Testis (tissue), 3 donors: ENCODE results near the gene TBC1D4. TPM values are rescaled to one million over a fixed set of nuclear protein-coding genes. Genes with fewer than 3 reads are reported as not detected.

Experiments used
- DNase-seq: peaks from one replicate; pipeline ENCODE4 v3.0.0-alpha.2; 2019
- H3K27ac ChIP-seq, 2 donors: fragments of 200-600 bp; sonication (generic); one replicate each; pipeline ENCODE4 v1.5.1; 2019
- H3K27me3 ChIP-seq: fragments of 200-600 bp; sonication (generic); one replicate; pipeline ENCODE4 v1.5.1; 2019
- H3K36me3 ChIP-seq: fragments of 200-600 bp; sonication (generic); one replicate; pipeline ENCODE4 v1.5.1; 2017; ENCODE audit warnings: low read depth; ENCODE audit errors: missing control alignments
- H3K4me1 ChIP-seq: fragments of 200-600 bp; sonication (generic); one replicate; pipeline ENCODE4 v1.5.1; 2019
- H3K4me3 ChIP-seq, 2 donors: fragments of 200-600 bp; sonication (generic); one replicate each; pipeline ENCODE4 v1.5.1; 2017 to 2019
- H3K9me3 ChIP-seq: fragments of 200-600 bp; sonication (generic); one replicate; pipeline ENCODE4 v1.5.1; 2017
- CTCF ChIP-seq, 3 experiments: fragments of 450-650 bp in 2 of 3; fragments of 200-600 bp in 1 of 3; sonication (generic) in 1 of 3; IDR thresholded peaks; one replicate each; pipeline ENCODE4 v1.5.1; 2016 to 2019; ENCODE audit warnings: antibody characterized with exemption in 3 of 3, mild to moderate bottlenecking in 2 of 3, moderate library complexity in 1 of 3
- POLR2A ChIP-seq: fragments of 450-650 bp; IDR thresholded peaks from one replicate; pipeline ENCODE4 v1.6.1; 2017; ENCODE audit warnings: antibody characterized with exemption, mild to moderate bottlenecking, moderate library complexity
- WGBS, 2 donors: methylation state at CpG; one replicate each; pipeline ENCODE4 v1.1.5; 2018; 5-methylcytosine and 5-hydroxymethylcytosine counted together
- intact Hi-C: fragments of 100-400 bp; cut with DNase I; formaldehyde crosslinking; loops from one replicate; pipeline ENCODE4 v1.15.1; 2023; ENCODE audit warnings: low total_unique reads
- polyA plus RNA-seq: library from polyadenylated mRNA; stranded (reverse); fragments of 350-450 nt; fragmentation: Illumina TruSeq; extraction: RNeasy Lipid Tissue Mini Kit (QIAGEN cat#74804); gene quantifications from one replicate; pipeline ENCODE4 v1.2.3, GENCODE V29; 2014; ENCODE audit warnings: low read depth, low replicate concordance; ENCODE audit not compliant: insufficient read depth
- total RNA-seq, 2 donors: library from RNA; depleted of rRNA; stranded (reverse); fragments of >200 nt; gene quantifications; one replicate each; pipeline ENCODE4 v1.2.3, GENCODE V29; 2016

The TBC1D4 gene
- total and polyA plus RNA-seq, 3 donors from 2014 or later = 12.7 to 23.5 (median 20.4) TPM

GRCh38 chr13:75384879-75385707 is 96.9 kb downstream of the TBC1D4 start:
- 87 to 93% methylated on average over 9 of the region's 9 CpGs for WGBS, 2 donors
- no peak for DNase-seq
- no peaks in the 10 kb centered on the region for H3K4me1 ChIP-seq
- H3K27ac ChIP-seq = no peak overlapping the region
- H3K36me3 ChIP-seq = no peaks in the 10 kb centered on the region
- no peaks in the 10 kb centered on the region for H3K9me3 ChIP-seq
- H3K4me3 ChIP-seq = no peak overlapping the region
- no peaks in the 10 kb centered on the region for H3K27me3 ChIP-seq
- no peak for TF ChIP-seq CTCF (IDR thresholded peaks at IDR 0.05)
- no peak for TF ChIP-seq POLR2A
- intact Hi-C loops = no loop called here

- Histone ChIP-seq H3K27me3 (no peaks in the 10 kb centered on the region), H3K27ac (no peak overlapping the region), H3K4me1 (no peaks in the 10 kb centered on the region), H3K36me3 (no peaks in the 10 kb centered on the region), H3K9me3 (no peaks in the 10 kb centered on the region), H3K4me3 (no peak overlapping the region)
- intact Hi-C loops = no loop called here
- 90 to 91% methylated on average over 6 of the region's 6 CpGs for WGBS, 2 donors
- TF ChIP-seq POLR2A (no peak), CTCF (IDR thresholded peaks at IDR 0.05) (no peak)
- no peak for DNase-seq
Measured at GRCh38 chr13:75383064-75383715, 98.8 kb downstream of the TBC1D4 start.

GRCh38 chr13:75378301-75378700 is 103.7 kb downstream of the TBC1D4 start:
- no peaks in the 10 kb centered on the region for H3K9me3 ChIP-seq
- WGBS, 2 donors = 52 to 89% methylated on average over 1 of the region's 1 CpG
- DNase-seq = no peak
- no peaks in the 10 kb centered on the region for H3K4me1 ChIP-seq
- no peak for TF ChIP-seq CTCF (IDR thresholded peaks at IDR 0.05)
- no peak for TF ChIP-seq POLR2A
- intact Hi-C loops = no loop called here
- no peak overlapping the region for H3K4me3 ChIP-seq
- no peak overlapping the region for H3K27ac ChIP-seq
- H3K27me3 ChIP-seq = no peaks in the 10 kb centered on the region
- H3K36me3 ChIP-seq = no peaks in the 10 kb centered on the region

- no peak for DNase-seq
- TF ChIP-seq POLR2A (no peak), CTCF (IDR thresholded peaks at IDR 0.05) (no peak)
- H3K36me3 ChIP-seq = no peaks in the 10 kb centered on the region
- H3K9me3 ChIP-seq = no peaks in the 10 kb centered on the region
- no peaks in the 10 kb centered on the region for H3K4me1 ChIP-seq
- WGBS, 2 donors = 90 to 94% methylated on average over 6 of the region's 6 CpGs
- H3K27me3 ChIP-seq = no peaks in the 10 kb centered on the region
- H3K4me3 ChIP-seq = no peak overlapping the region
- intact Hi-C loops = no loop called here
- H3K27ac ChIP-seq = no peak overlapping the region
Measured at GRCh38 chr13:75376792-75377402, 105.1 kb downstream of the TBC1D4 start.
